A673 (cell line): ENCODE data around the gene SULT1A2.
"Not testable (repeated sequence)": the region's sequence is repeated elsewhere in the genome, so short reads cannot be mapped to it uniquely, and the experiment has no call there.

Experiments
- CTCF ChIP-seq: fragments of 300-800, 200-600 bp; sonication (generic); conservative IDR thresholded peaks from 2 replicates; pipeline ENCODE4 v1.5.1; 2017; ENCODE audit warnings: low read depth, mild to moderate bottlenecking, antibody characterized with exemption, low read length, moderate library complexity, mixed read lengths
- EZH2 ChIP-seq: fragments of 200-600 bp; sonication (generic); IDR thresholded peaks from 2 replicates; pipeline ENCODE4 v1.6.1; 2017; ENCODE audit warnings: borderline replicate concordance, low read depth, mild to moderate bottlenecking, mixed read lengths, antibody characterized with exemption, low read length; ENCODE audit not compliant: poor library complexity, severe bottlenecking

GRCh38 chr16:28615486-28616223 lies 18.8 kb upstream of the SULT1A2 start:
- peak; percentile 44 for TF ChIP-seq CTCF
- TF ChIP-seq EZH2 = not testable (repeated sequence)
